Neural cell (in vitro differentiated cells): Measurements from ENCODE around the gene NKD1.

Experiments used
- CTCF ChIP-seq: fragments of 450-650 bp; IDR thresholded peaks from 2 replicates; pipeline ENCODE4 v1.5.1; 2014; ENCODE audit warnings: antibody characterized with exemption, mild to moderate bottlenecking, moderate library complexity; ENCODE audit not compliant: poor library complexity, severe bottlenecking
- EZH2 ChIP-seq: fragments of 200-600, 300-800 bp; shearing (Covaris generic), sonication (generic); IDR thresholded peaks from 2 replicates; pipeline ENCODE4 v1.6.1; 2014; ENCODE audit warnings: antibody characterized with exemption, low read length, borderline replicate concordance, mild to moderate bottlenecking; ENCODE audit not compliant: insufficient read depth, poor library complexity, severe bottlenecking
- MXI1 ChIP-seq: fragments of 450-650 bp; conservative IDR thresholded peaks from 2 replicates; pipeline ENCODE4 v1.6.1; 2014; ENCODE audit warnings: antibody characterized with exemption, mild to moderate bottlenecking; ENCODE audit not compliant: poor library complexity, severe bottlenecking
- POLR2AphosphoS5 ChIP-seq: IDR thresholded peaks from 2 replicates; pipeline ENCODE4 v1.6.1; 2012
- RAD21 ChIP-seq: fragments of 450-650 bp; conservative IDR thresholded peaks from 2 replicates; pipeline ENCODE4 v1.6.1; 2014; ENCODE audit warnings: antibody characterized with exemption, mild to moderate bottlenecking, moderate library complexity
- SMC3 ChIP-seq: fragments of 450-650 bp; conservative IDR thresholded peaks from 2 replicates; pipeline ENCODE4 v1.6.1; 2014; ENCODE audit warnings: antibody characterized with exemption, mild to moderate bottlenecking, moderate library complexity; ENCODE audit not compliant: poor library complexity
- TAF1 ChIP-seq: IDR thresholded peaks from 2 replicates; pipeline ENCODE4 v1.6.1; 2012; ENCODE audit warnings: low read depth
- TF ChIP-seq, protein P1 (sequence below): IDR thresholded peaks from 2 replicates; pipeline ENCODE4 v1.6.1; 2012; ENCODE audit warnings: borderline replicate concordance

DNA sequence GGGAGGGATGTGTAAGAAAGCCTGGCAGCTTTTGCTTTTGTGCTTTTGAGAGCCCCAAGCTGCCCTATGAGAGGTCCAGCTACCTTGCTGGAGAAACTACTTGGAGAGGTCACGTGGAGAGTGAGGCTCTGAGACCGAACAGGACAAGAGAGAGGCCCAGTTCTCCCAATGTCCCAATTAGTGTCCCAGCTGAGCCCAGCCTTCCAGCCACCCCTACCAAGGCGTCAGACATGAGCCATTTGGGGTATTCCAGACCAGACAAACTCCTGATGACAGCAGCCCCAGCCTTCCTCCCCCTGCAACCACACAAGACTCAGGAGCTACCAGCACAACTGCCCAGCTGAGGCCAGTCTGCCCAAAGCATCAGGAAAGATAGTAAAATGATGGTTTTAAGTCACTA lies 35.0 kb downstream of the NKD1 start:
- TF ChIP-seq, protein P1, sequence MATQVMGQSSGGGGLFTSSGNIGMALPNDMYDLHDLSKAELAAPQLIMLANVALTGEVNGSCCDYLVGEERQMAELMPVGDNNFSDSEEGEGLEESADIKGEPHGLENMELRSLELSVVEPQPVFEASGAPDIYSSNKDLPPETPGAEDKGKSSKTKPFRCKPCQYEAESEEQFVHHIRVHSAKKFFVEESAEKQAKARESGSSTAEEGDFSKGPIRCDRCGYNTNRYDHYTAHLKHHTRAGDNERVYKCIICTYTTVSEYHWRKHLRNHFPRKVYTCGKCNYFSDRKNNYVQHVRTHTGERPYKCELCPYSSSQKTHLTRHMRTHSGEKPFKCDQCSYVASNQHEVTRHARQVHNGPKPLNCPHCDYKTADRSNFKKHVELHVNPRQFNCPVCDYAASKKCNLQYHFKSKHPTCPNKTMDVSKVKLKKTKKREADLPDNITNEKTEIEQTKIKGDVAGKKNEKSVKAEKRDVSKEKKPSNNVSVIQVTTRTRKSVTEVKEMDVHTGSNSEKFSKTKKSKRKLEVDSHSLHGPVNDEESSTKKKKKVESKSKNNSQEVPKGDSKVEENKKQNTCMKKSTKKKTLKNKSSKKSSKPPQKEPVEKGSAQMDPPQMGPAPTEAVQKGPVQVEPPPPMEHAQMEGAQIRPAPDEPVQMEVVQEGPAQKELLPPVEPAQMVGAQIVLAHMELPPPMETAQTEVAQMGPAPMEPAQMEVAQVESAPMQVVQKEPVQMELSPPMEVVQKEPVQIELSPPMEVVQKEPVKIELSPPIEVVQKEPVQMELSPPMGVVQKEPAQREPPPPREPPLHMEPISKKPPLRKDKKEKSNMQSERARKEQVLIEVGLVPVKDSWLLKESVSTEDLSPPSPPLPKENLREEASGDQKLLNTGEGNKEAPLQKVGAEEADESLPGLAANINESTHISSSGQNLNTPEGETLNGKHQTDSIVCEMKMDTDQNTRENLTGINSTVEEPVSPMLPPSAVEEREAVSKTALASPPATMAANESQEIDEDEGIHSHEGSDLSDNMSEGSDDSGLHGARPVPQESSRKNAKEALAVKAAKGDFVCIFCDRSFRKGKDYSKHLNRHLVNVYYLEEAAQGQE: no peak
- TF ChIP-seq CTCF (no peak), SMC3 (no peak), TAF1 (no peak), MXI1 (no peak), RAD21 (no peak), POLR2AphosphoS5 (no peak), EZH2 (no peak)
